ENCODE results near the gene SURF4.
"Not testable (repeated sequence)": the region's sequence is repeated elsewhere in the genome, so short reads cannot be mapped to it uniquely, and the experiment has no call there.

The SURF4 gene

GRCh38 chr9:133342570-133342969, 33.3 kb downstream of the SURF4 start:
- no peak overlapping the region for H3K9ac ChIP-seq (ENCODE audit: insufficient read length)
- no peak overlapping the region for H3K4me3 ChIP-seq
- H3K36me3 ChIP-seq (ENCODE audit: insufficient read depth, low read length): peaks cover 71% of the 10 kb centered on the region
- no peaks in the 10 kb centered on the region for H3K9me3 ChIP-seq (ENCODE audit: low read depth, low read length)
- H3K27ac ChIP-seq: no peak overlapping the region
- TF ChIP-seq POLR2AphosphoS5 (IDR thresholded peaks at IDR 0.05; ENCODE audit: borderline replicate concordance, low read depth, low read length) (no peak), EZH2 (IDR thresholded peaks at IDR 0.05) (no peak), FOXP2 (optimal IDR thresholded peaks at IDR 0.05; ENCODE audit: control extremely low read depth, extremely low read length, insufficient read depth) (no peak)
- DNase-seq (ENCODE audit: low read depth, low spot score): no peak

GRCh38 chr9:133342069-133342406, 33.8 kb downstream of the SURF4 start:
- Histone ChIP-seq H3K9ac (ENCODE audit: insufficient read length) (no peak overlapping the region), H3K4me3 (no peak overlapping the region), H3K27ac (no peak overlapping the region), H3K36me3 (ENCODE audit: insufficient read depth, low read length) (peaks cover 71% of the 10 kb centered on the region), H3K9me3 (ENCODE audit: low read depth, low read length) (no peaks in the 10 kb centered on the region)
- DNase-seq (ENCODE audit: low read depth, low spot score): no peak
- TF ChIP-seq POLR2AphosphoS5 (IDR thresholded peaks at IDR 0.05; ENCODE audit: borderline replicate concordance, low read depth, low read length) (no peak), EZH2 (IDR thresholded peaks at IDR 0.05) (no peak), FOXP2 (optimal IDR thresholded peaks at IDR 0.05; ENCODE audit: control extremely low read depth, extremely low read length, insufficient read depth) (no peak)

DNA sequence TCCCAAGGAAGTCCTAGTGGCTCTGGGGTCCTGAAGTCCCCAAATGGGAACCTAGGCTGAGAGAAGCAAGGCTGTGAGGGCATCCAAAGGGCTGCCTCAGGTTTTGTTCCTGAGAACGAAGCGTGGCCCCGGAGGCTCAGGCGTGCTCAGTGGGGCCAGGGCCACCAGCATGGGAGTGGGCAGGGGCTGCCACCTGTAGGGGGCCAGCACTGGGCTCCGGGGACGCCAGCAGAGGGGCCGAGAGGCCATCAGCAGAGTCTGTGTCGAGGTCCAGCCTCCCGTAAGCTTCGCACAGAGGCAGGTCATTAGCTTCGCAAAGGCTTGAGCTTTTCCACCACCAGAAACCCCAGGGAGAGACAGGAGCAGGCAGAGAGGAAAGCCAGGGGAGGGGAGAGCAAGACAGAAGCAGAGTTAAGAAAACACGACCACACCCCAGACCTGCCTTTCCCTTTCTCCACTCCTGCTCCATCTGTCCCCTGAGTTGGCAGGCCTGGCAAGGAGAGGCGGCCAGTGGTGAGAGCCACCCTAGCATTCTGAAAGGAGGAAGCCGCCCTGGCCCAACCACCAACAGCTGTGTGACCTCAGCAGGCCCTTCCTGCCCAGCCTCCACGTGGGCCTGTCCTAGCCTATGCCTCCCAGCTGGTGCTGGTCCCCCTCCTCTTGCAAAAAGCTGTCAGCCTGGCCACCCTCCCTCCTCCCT, 34.3 kb downstream of the SURF4 start:
- no peak overlapping the region for H3K27ac ChIP-seq
- TF ChIP-seq POLR2AphosphoS5 (IDR thresholded peaks at IDR 0.05; ENCODE audit: borderline replicate concordance, low read depth, low read length) (no peak), FOXP2 (optimal IDR thresholded peaks at IDR 0.05; ENCODE audit: control extremely low read depth, extremely low read length, insufficient read depth) (no peak), EZH2 (IDR thresholded peaks at IDR 0.05) (no peak)
- H3K4me3 ChIP-seq: no peak overlapping the region
- H3K9ac ChIP-seq (ENCODE audit: insufficient read length): no peak overlapping the region
- H3K9me3 ChIP-seq (ENCODE audit: low read depth, low read length): no peaks in the 10 kb centered on the region
- H3K36me3 ChIP-seq (ENCODE audit: insufficient read depth, low read length): peaks cover 71% of the 10 kb centered on the region
- no peak for DNase-seq (ENCODE audit: low read depth, low spot score)

- Histone ChIP-seq H3K27ac (no peak overlapping the region), H3K9me3 (ENCODE audit: low read depth, low read length) (no peaks in the 10 kb centered on the region), H3K36me3 (ENCODE audit: insufficient read depth, low read length) (peaks cover 65% of the 10 kb centered on the region), H3K4me3 (no peak overlapping the region), H3K9ac (ENCODE audit: insufficient read length) (no peak overlapping the region)
- TF ChIP-seq POLR2AphosphoS5 (IDR thresholded peaks at IDR 0.05; ENCODE audit: borderline replicate concordance, low read depth, low read length) (no peak; the same call in 1 of the 2 replicates), FOXP2 (optimal IDR thresholded peaks at IDR 0.05; ENCODE audit: control extremely low read depth, extremely low read length, insufficient read depth) (no peak), EZH2 (IDR thresholded peaks at IDR 0.05) (no peak)
- no peak for DNase-seq (ENCODE audit: low read depth, low spot score)
Observed at GRCh38 chr9:133340916-133341315, 34.9 kb downstream of the SURF4 start.

DNA sequence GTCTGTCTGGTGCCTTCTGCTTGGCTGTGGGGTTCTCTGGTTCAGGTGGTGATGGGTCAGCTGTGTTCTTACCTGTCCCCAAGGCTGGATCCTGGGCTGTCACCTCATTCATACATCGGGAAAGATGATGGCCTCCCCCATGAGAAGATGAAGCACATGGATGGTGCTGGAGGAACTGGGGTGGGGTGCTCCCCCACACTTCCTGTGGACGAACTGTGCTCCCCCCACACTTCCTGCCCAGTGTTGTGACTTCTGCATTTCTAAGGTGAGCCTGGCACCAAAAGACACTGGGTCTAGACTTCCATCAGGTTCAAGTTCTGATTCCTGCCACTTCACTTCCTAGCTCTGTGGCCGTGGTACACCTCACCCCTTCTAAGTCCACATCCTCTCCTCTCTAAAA, 35.6 kb downstream of the SURF4 start:
- no peak overlapping the region for H3K4me3 ChIP-seq
- H3K27ac ChIP-seq: no peak overlapping the region
- peaks cover 59% of the 10 kb centered on the region for H3K36me3 ChIP-seq (ENCODE audit: insufficient read depth, low read length)
- H3K9ac ChIP-seq (ENCODE audit: insufficient read length): no peak overlapping the region
- H3K9me3 ChIP-seq (ENCODE audit: low read depth, low read length): no peaks in the 10 kb centered on the region
- DNase-seq (ENCODE audit: low read depth, low spot score): no peak
- TF ChIP-seq EZH2 (IDR thresholded peaks at IDR 0.05) (no peak), POLR2AphosphoS5 (IDR thresholded peaks at IDR 0.05; ENCODE audit: borderline replicate concordance, low read depth, low read length) (no peak), FOXP2 (optimal IDR thresholded peaks at IDR 0.05; ENCODE audit: control extremely low read depth, extremely low read length, insufficient read depth) (no peak)

- TF ChIP-seq POLR2AphosphoS5 (IDR thresholded peaks at IDR 0.05; ENCODE audit: borderline replicate concordance, low read depth, low read length) (no peak), FOXP2 (optimal IDR thresholded peaks at IDR 0.05; ENCODE audit: control extremely low read depth, extremely low read length, insufficient read depth) (no peak), EZH2 (IDR thresholded peaks at IDR 0.05) (no peak)
Observed at GRCh38 chr9:133339641-133340040, 36.2 kb downstream of the SURF4 start.

DNA sequence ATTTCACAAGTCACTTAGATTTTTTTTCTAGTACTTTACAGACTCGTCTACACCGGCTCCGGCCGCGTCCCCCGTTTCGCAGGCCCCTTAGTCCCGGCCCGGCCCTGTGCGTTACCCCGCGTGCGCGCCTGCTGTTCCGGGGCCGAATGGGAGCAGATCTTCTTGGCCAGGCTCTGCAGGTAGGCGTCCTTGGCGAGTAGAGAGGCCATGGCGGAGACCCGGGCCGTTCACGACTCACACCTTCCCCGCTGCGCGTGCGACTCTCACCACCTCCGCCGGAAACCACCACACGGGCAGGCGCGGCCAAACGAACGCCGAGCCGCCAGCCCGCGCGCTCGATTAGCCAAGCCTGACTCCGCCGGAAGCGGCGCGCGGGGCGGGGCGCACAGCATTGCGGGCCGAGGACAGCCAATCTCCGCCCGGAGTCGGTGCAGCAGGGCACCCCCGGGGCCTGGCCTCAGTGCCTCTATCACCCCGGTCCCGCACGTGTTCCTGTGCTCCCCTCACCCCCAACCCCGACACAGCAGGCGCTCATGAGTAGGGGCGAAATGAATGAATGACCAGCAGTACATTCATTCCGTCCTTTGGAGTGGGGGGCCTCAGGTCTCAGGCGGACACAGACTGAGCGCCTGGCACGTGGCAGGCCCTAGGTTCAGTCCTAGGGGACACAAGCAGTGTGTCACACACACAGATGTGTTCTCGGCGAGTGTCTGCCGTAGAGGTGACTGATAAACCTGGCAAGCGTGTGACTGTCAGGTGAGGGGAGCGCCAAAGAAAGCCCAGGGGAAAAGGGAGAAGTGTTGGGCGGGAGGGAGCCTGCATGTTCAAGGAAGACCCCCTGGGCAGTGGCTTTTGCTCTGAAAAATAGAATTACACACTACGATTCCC, 39.7 kb downstream of the SURF4 start, which contains the start of gene SURF6:
Gene SURF6 (minus strand): TSS at position 265 of the 888 bp plus-strand sequence. CDS start 56 bp downstream, at position 209.
- no peaks in the 10 kb centered on the region for H3K9me3 ChIP-seq (ENCODE audit: low read depth, low read length)
- peak; percentile 22 for DNase-seq (ENCODE audit: low read depth, low spot score)
- peak within 1 kb of the TSS; percentile 70 for H3K27ac ChIP-seq
- H3K4me3 ChIP-seq: peak within 1 kb of the TSS; percentile 86
- peak within 1 kb of the TSS; percentile 87 for H3K9ac ChIP-seq (ENCODE audit: insufficient read length)
- peaks cover 56% of the 10 kb centered on the region for H3K36me3 ChIP-seq (ENCODE audit: insufficient read depth, low read length)
- TF ChIP-seq POLR2AphosphoS5 (IDR thresholded peaks at IDR 0.05; ENCODE audit: borderline replicate concordance, low read depth, low read length): peak; percentile 94
- TF ChIP-seq EZH2 (IDR thresholded peaks at IDR 0.05): no peak

More at GRCh38 chr9:133339641-133340040, 36.2 kb downstream of the SURF4 start:
- no peak overlapping the region for H3K9ac ChIP-seq (ENCODE audit: insufficient read length)
- peak overlapping the region; percentile 22; the same call in 1 of the 2 replicates for H3K27ac ChIP-seq
- no peak overlapping the region for H3K4me3 ChIP-seq
- no peak for DNase-seq (ENCODE audit: low read depth, low spot score)
- H3K9me3 ChIP-seq (ENCODE audit: low read depth, low read length): no peaks in the 10 kb centered on the region
- H3K36me3 ChIP-seq (ENCODE audit: insufficient read depth, low read length): peaks cover 56% of the 10 kb centered on the region

- not testable (repeated sequence) for H3K9me3 ChIP-seq (ENCODE audit: low read depth, low read length); DNase-seq (ENCODE audit: low read depth, low spot score); H3K27ac ChIP-seq
- peak overlapping the region; percentile 86 for H3K4me3 ChIP-seq
- H3K36me3 ChIP-seq (ENCODE audit: insufficient read depth, low read length): peaks cover 50% of the 10 kb centered on the region
- peak overlapping the region; percentile 87 for H3K9ac ChIP-seq (ENCODE audit: insufficient read length)
Observed at GRCh38 chr9:133334888-133335287, 41.0 kb downstream of the SURF4 start.
